HG03135 (cell line): ENCODE measurements around the gene SRGAP3.

Experiments used
- ATAC-seq: cut with Tn5 transposase; IDR thresholded peaks from one replicate; pipeline ENCODE4 v1.9.1; 2021; ENCODE audit warnings: mild to moderate bottlenecking, moderate library complexity; ENCODE audit not compliant: unreplicated experiment

SRGAP3 gene

DNA sequence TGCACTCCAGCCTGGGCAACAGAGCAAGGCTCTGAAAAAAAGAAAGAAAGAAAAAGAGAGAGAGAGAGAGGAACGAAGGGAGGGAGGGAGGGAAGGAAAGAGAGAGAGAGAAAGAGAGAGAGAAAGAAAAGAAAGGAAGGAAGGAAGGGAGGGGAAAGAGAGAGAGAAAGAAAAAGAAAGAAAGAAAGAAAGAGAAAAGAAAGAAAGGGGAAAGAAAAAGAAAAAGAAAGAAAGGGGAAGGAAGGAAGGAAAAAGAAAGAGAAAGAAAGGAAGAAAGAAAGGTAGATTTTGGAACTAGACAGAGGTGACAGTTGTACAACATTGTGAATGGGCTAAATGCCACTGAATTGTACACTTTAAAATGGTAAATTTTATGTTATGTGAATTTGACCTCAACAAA, 5.3 kb upstream of the SRGAP3 start:
- no peak for ATAC-seq

DNA sequence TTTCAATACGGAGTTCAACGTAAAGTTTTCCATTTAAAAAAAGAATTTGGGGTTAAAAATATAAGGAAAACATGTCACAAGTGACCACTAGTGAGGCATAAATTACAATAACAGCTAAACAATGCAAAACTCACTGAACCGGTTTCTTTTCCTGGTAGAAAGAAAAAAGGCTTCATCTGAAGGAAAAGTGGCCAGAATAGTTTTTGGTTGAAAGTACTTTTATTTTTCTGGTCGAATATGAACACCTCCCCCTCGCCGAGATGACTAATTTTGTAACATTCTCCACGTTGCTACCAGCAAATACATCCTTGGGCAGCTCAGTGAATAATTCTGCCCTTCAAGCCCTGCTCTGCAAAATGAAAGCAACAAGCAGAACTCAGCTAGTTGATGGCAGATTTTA, 3.9 kb upstream of the SRGAP3 start:
- no peak for ATAC-seq

GRCh38 chr3:9251055-9251786, 1.8 kb upstream of the SRGAP3 start:
- ATAC-seq: no peak

DNA sequence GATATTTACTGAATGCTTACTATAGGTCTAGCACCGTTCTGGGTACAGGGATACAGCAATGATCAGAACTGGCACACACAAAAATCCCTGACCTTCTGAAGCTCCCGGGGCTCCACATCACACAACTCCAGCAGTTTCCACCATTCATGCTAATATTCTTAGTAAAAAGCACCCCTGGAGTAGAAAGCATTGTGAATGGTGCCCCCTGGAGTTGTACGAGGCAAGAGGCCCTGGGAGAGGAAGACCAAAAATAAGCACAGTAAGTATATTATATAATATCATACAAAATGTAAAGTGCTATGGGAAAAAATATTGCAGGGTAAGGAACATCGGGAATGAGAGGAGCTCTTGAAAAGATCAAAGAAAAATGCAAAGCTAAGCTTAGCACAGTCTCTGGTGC, 790 bp upstream of the SRGAP3 start:
- ATAC-seq: no peak

DNA sequence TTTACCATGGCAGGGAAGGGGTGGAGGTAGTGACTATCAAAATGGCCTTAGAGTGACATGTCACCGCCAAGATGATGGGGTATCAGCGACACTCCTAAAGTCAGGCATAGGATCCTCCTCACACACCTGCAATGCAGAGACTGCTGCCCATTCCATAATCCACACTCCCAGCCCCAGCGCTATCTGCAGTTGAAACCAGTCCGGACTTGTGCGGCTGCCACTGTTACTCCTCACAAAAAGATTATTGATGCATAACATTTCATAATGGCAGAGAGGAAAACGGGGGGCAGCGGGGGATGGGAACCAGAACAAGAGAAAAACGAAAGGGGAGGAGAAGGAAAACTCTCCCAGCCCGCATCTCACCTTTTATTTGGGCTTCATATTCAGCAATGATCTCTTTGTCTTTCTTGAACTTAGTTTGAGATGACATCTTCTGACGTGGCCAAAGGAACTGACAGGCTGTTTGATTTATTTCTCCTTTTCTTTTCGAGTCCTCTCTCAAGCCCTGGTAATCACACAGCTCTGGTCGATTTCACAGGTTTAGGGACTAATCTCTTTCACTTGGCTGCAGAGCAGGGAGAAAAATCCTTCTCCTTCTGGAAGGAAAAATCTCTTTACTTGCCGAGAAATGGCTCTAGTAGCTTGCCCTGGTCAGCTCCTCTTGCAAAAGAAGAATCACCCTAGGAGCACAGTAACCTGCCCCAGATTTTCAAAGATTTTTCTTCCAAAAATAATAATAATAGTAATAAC, 749 bp downstream of the SRGAP3 start:
- ATAC-seq: no peak

DNA sequence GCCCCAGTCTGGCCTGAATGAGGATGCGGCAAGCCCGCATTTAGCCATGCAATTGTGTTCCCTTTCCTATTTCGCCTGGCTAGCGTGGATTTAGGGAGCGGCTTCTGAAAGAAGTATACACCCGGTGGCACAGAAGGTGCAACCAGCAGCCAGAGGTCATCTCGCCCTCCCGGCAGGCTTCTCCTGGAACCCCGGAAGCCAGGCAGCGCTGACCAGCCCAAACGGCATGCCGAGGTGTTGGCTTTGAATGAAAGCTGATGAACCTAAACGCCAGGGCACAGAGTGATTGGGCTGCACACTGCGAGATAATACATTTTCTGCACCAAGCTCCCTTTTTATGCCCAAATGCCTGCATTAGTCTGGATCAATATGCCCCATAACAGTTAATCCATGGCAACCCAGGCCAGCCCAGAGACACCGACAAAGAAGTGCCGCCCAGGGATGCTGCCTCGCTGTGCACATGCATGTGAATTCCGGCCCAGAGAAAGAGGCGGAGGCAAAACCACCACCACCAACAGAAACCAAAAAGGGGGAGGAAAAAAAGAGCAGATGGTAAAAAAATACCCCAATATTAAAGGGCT, 1.4 kb downstream of the SRGAP3 start:
- ATAC-seq: no peak

DNA sequence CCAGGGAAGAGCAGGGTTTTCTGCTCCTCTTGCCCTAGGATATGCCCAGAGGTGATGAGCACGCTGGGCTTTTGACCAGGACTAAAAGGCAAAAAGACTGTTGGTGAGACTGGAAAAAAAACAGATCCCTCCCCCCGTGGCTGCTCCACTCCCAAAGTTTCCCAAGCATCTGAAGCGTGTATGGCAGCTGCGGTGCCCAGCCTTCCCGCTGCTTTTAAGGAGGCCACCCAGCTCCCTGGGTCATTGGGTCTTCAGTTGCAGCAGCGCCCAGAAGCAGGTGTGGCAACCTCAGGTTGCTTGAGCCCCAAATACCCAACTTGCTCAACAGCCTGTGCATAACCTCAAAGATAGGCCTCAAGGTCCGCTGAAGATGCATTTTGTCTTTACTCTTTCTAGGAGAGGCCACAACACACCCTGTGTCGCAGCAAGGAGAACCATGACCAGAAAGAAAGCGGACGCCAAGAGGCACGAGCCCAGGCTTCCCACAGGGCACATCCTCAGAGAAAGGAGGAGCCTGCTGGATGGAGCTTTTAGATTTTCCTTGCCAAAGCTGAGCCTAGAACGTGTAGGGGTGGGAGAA, 2.0 kb downstream of the SRGAP3 start:
- ATAC-seq: no peak

DNA sequence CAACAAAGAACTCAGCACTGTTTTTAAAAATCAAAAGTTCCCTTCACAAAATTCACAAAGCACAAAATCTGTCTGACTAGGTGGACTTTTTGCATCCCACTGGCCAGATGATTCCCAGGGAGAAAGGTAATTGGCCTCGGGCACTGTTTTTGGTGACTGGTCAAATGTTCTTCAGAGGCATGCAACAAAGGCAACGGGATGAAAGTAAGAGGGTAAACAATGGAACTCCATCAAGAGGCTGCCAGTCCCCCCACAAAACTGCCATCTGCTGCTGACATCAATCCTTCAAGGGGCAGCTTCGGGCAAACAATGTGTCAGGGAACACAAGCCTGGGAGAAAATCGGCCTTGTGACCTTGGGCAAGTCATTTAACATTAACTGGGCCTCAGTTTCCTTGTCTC, 3.3 kb downstream of the SRGAP3 start:
- ATAC-seq: no peak

DNA sequence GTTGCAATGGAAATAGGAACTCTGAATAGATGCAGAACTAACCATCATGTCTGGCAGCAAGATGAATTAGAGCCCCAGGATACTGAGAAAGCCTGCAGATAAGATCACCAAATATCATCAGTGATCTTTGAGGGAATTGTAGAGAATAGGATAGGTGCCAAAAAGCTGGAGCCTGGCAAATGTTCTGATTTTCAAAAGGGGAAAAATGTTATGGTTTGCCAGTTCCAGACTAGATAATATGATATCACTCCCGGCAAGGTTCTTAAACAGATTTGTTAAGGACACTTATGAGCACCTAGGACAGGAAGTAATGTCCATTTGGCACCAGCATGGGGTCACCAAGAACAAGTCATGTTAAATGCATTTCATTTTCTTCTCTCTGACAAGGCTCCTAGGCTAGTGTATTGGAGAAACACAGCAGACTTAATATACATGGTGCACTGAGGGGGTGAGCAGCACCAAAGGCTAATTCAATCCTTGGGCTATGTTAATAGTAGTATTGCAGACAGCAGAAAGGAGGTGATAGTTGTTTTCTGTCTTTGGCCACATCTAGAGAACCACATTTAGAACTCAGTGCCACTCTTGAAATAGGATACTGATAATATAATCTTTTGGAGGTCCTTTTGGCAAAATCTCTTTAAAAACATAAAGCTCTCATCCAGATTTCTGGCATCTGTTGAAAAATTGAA, 4.8 kb downstream of the SRGAP3 start:
- no peak for ATAC-seq

DNA sequence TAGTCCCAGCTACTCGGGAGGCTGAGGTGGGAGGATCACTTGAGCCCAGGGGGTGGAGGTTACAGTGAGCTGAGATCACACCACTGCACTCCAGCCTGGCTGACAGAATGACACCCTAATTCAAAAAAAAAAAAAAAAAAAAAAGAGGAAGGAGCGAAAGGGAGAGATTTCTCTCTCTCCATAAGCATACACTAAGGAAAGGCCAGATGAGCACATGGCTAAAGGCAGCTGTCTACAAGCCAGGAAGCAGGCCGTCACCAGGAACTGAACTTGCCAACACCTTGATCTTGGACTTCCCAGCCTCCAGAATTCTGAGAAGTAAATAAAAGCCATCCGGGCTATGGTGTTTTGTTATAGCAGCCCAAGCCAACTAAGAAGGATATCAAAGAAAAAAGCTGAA, 7.5 kb downstream of the SRGAP3 start:
- ATAC-seq: no peak

- ATAC-seq: no peak
These were observed 9.8 kb downstream of the SRGAP3 start for GRCh38 chr3:9239680-9240079.

- ATAC-seq: no peak
These were observed 10.6 kb downstream of the SRGAP3 start for GRCh38 chr3:9238721-9239295.

DNA sequence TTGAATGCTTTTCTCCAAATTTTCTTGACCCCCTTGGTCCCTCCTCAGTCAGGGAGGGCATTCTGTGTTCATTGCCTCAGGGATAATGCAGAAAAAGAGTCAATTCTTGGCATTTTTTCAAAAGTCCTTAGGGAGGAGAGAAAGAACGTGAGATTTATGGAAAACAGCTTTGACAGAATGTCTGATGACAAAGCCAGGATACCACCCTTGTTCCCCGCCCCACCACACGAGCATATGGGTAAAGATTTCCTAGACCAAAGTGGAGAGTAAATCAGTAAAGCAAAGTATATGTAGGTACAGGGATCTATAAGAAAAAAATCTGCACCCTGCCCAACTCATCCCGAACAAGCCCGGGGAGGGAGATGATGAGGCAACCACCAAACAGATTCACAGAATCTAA, 11.2 kb downstream of the SRGAP3 start:
- ATAC-seq: no peak

DNA sequence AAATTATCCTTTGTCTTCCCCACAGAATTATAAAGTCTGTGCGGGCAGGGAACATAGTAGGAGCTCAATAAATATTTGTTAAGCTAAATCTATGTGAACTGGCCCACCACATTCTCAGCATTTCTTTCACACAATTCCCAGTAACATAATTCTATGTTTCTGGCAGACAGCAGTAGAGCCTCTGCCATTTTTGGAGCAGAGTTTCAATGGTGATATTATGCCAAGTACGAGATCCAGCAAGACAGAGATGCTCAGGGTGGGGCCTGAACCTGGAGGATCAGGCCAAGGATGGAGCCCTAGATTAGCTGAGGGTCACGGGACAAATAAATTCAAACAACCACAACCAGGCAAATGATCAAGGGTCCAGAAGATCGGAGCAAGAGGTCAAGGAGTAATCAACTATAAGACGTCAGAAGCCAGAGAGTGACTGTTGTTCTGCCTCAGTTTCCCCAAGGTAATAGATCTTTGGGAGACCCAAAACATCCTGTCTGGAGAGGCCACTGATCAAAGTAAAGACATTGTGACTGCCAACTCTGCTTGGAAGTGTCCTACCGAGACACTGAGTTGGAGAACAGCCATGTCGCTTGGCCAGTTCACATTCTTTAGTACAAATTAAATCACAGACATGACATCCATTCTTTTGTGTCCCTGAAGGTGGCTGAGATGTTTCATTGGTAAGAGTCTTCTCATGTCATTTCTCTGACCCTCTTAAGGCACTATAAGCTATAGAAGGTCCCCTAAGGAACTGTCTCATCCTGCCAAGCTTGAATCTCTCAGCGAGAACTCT, 15.4 kb downstream of the SRGAP3 start:
- no peak for ATAC-seq

- no peak for ATAC-seq
These were observed 16.3 kb downstream of the SRGAP3 start for GRCh38 chr3:9233101-9233500.

DNA sequence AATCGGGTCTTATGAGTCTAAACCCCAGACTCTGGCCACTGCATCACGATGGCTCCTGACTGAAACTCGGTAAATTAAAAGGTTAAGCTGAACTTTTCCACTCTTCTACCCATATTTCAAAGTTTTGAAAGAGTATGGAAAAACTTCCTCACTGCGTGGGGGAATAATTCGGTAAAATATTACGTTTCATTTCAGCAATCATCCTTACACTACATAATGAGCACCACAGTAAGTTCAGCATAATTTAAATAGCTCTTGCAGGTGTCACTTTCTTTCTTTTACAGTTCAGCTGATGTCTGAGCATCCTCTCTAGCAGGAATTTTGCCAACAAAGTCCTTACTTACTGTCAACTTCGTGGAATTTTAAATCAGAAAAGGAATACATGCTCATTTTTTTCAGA, 17.5 kb downstream of the SRGAP3 start:
- ATAC-seq: no peak

DNA sequence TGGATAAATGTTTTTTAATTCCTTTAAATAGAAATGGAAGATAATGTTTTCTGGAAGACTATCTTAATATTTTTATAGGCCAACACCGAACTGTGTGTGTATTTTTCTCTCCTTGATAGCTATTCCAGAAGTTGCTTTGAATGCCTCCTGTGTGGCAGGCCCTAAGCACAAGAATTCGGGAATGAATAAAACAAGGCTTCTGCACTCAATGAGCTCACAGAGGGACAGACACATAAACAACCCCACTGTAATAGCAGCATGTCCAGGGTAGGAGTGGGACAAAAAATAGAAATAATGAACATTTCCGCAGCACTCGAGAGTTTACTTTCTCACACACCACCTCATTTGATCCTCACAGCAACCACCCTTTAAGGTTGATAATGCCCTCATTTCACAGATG, 18.0 kb downstream of the SRGAP3 start:
- no peak for ATAC-seq

GRCh38 chr3:9231006-9231405, 18.4 kb downstream of the SRGAP3 start:
- no peak for ATAC-seq

DNA sequence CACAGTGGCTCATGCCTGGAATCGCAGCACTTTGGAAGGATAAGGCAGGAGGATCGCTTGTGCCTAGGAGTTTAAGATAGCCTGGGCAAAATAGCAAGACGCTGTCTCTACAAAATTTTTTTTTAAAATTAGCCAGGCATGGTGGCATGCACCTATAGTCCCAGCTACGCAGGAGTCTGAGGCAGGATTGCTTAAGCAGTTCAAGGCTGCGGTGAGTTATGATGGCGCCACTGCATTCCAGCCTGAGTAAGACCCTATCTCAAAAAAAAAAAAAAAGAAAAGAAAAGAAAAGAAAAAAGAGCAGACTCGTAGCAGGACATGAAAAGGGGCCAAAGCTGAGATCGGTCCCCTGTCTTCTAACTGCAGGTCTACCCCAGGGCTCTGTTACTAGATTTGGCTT, 18.9 kb downstream of the SRGAP3 start:
- no peak for ATAC-seq

DNA sequence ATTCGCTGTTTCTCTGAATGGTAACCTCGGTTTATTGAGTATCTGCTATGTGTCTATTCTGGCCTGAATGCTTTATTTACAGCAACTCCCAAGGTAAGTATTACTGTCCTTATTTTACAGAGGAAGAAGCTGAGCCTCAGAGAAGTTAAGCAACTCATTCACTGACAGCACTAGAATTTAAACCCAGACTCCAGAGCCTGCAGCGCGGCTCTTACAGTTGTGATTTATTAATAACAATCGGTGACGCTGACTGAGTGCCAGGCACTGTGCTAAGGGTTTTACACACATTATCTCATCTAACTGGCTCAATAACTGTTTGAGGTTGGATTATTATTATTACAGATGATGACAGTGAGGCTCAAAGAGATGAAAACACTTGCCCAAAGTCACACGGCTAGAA, 19.6 kb downstream of the SRGAP3 start:
- no peak for ATAC-seq
